Left renal cortex interstitium (tissue), 4 donors: ENCODE data around the gene MAGI3. TPM values are rescaled to one million over a fixed set of nuclear protein-coding genes. Genes with fewer than 3 reads are reported as not detected.
"Not testable (repeated sequence)": the region's sequence is repeated elsewhere in the genome, so short reads cannot be mapped to it uniquely, and the experiment has no call there.

Experiments used
- DNase-seq, 4 donors: peaks; one replicate each; pipeline ENCODE4 v3.0.0-alpha.2; 2013; ENCODE audit warnings: low read depth in 4 of 4, low spot score in 2 of 4, missing footprints in 1 of 4
- polyA plus RNA-seq, 4 donors: library from polyadenylated mRNA; unstranded; fragments of 120-200 nt; gene quantifications; one replicate each; pipeline ENCODE4 v1.2.1, GENCODE V29; 2013; ENCODE audit not compliant: insufficient read length in 4 of 4

MAGI3 gene
- polyA plus RNA-seq, 4 donors, result 22.9 to 27.0 (median 24.6) TPM

GRCh38 chr1:113508364-113509164, 118.2 kb downstream of the MAGI3 start:
- DNase-seq, result no peak

DNA sequence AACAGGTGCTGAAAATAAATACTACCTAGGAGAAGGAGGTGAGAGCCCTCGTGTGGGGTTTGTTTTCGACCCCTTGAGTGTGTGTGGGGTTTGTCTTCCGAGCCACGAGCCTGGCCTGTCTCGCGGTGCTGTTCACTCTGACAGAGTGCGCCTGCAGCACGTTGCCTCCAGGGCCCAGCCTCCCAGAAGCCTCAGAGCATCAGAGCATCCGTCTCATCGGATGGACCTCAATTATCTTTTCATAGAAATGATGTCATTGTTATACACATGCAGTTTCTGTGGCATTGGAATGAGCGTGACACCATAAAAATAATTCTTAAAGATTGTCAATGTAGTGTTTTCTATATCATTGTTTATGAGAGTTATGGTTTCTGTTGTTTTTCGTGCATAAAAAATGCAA, 119.5 kb downstream of the MAGI3 start:
- not testable (repeated sequence) for DNase-seq

DNA sequence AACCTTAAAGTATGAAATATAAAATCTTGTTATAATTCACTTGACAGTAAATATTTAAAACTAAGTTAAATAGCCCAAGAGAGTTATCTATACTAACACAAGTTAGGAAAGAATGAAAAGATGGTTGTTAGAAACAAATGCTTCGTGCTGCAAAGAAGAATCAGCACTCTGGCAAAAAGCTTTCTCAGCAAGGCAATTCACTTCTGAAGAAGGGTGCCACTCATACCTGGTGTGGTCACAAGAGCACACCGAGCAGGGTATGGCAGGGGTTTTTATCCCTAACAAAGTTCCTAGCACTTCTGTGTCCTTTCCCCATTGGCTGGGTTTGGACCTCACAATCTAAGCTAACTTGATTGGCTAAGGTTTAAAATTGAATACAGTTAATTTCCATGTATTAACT, 121.0 kb downstream of the MAGI3 start:
- DNase-seq, result no peak

DNA sequence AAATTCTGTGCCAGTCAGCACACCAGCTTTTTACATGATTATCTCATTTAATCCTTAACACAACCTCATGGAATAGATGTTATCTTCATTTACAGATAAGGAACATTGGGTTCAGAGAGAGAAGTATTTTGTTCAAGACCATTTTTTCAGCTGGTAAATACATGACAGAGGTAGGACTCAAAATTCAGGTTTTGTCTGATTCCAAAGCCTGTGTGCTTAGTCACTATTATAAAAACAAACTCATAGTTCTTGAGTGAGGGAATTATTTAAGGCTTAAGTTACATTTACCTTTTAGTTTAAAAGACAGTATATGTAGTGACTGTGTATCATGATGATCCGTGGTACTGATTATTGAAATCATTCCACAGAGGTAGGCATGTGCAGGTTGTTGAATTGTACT, 125.2 kb downstream of the MAGI3 start:
- no peak for DNase-seq

DNA sequence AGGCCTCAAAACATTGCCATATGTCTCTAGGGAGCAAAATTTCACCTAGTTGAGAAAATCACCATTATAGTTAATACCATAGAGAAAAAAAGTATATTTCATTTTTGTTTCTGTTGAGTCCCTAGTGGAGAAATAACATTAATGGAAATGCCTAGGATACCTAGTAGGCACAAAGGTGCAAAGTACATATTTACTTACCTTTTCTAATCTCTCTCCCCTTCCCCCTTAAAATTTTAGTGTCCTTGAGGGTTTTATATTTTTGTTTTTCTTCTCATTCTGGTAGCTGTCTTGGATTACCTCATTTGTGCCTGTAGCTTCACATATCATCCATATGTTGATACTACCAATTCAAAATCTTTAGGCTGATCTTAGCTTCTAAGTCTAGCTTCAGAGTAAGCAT, 127.0 kb downstream of the MAGI3 start:
- no peak for DNase-seq

GRCh38 chr1:113517983-113518382, 127.7 kb downstream of the MAGI3 start:
- DNase-seq, result no peak

DNA sequence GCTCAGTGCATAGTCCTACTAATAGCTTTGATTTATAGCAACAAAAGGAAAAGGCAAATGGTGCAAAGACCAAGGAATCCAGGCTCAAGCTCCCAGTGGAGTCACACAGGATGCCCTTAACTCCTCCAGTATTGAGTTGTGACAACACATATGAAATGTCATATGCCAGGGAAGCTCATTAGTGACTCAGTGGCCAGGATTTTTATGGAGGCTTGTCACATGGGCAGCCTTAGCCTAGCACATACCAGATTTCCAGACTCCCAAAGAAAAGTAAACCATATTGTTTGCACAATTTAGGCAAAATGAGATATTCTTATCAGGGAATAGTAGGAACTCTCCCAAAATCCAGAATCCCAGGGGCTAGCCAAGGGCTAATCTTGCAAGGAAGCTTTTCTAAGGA, 129.2 kb downstream of the MAGI3 start:
- DNase-seq, result no peak

GRCh38 chr1:113530021-113530420, 139.7 kb downstream of the MAGI3 start:
- DNase-seq, result no peak

DNA sequence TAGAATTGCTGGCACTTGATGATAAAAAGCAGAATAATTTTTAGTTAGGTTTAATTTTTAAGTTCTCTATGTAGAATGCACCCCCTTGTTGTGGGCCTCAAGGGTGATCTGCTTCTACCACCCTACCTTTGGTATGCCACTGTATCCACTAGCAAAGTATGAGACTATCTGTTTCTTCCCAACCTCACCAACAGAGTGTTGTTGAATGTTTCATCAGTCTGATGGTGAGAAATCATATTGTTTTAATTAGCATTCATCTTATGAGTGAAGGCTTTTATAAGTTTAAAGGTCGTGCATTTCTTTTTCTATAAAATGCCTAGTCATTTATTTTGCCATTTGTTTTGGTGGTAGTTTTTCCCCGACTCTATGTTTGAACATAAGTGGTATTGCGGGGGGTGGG, 141.0 kb downstream of the MAGI3 start:
- no peak for DNase-seq

DNA sequence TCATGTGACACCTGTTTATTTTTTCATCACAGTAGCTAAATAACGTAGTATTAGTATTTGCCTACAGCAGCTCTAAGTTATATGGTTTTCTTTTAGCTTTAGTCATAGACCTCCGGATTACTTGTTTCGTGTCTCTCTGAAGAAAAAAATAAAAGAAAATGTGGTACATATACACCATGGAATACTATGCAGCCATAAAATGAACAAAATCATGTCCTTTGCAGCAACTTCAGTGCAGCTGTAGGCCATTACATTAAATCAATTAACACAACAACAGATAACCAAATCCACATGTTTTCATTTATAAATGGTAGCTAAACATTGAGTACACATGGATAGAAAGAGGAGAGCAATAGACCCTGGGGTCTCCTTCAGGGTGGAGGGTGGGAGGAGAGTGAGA, 142.7 kb downstream of the MAGI3 start:
- DNase-seq, result no peak

- no peak for DNase-seq
Measured at GRCh38 chr1:113534130-113534817, 144.0 kb downstream of the MAGI3 start.

- DNase-seq, result no peak
Measured at GRCh38 chr1:113534875-113535274, 144.6 kb downstream of the MAGI3 start.

GRCh38 chr1:113536182-113536780, 146.0 kb downstream of the MAGI3 start:
- no peak for DNase-seq

GRCh38 chr1:113538225-113538624, 147.9 kb downstream of the MAGI3 start:
- no peak for DNase-seq

DNA sequence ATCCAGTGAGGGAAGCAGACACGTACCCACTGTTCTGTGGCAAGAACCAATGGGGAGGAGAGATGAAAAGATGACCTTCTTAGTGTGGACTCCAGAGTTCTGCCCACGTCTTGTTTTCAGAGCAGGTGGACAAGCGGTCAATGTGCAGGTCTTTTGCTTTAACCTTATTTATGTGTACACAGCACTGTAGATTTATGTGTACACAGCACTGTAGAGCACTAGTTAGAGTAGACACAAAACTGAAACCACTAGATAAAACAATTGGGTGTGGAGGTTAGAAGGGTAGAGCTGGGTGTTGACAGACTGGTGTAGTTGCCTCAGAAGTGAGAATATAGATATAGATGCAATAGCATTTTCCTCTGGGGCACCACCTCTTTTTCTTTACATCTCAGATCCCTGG, 150.0 kb downstream of the MAGI3 start:
- DNase-seq, result no peak

GRCh38 chr1:113541106-113541505, 150.8 kb downstream of the MAGI3 start:
- no peak for DNase-seq

GRCh38 chr1:113542221-113542701, 151.9 kb downstream of the MAGI3 start:
- DNase-seq, result no peak

- DNase-seq, result no peak
Measured at GRCh38 chr1:113543110-113543509, 152.8 kb downstream of the MAGI3 start.

- DNase-seq, result no peak
Measured at GRCh38 chr1:113545210-113545609, 154.9 kb downstream of the MAGI3 start.

DNA sequence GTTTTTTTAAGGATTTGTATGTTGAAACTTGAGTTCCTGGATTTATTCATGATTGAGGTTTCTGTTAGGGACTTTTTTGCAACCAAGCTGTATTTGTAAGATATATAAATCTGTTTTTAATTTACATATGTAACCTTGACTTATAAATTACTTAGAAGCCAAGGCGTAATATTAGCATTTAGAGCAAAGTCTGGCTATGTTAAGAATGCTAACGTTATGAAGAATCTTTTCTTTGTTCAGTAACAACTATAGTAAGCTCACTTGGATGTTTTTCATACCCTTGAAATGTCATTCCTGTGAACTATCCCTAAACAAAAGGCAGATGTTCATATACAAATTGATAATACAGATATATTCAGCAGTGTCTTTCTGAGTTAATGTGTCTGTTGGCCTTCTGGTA, 155.3 kb downstream of the MAGI3 start:
- no peak for DNase-seq

DNA sequence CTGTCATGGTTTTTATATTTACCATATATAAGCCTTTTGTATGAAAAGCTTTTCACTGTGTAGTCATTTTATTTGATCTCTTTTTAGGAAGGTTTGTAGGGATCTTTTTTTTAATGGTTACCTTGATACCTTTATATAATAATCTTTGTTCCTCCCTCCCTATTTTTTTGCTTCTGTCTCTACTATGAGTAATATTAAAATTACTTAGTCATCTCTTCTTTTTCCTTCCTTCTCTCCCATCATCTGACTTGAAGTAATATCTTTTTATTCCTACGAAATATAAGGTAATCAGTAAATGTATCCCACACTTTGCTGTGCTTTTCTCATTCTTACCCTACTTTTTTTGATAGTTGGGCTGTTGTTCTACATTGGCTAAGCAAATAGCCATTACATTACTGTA, 161.4 kb downstream of the MAGI3 start:
- no peak for DNase-seq

DNA sequence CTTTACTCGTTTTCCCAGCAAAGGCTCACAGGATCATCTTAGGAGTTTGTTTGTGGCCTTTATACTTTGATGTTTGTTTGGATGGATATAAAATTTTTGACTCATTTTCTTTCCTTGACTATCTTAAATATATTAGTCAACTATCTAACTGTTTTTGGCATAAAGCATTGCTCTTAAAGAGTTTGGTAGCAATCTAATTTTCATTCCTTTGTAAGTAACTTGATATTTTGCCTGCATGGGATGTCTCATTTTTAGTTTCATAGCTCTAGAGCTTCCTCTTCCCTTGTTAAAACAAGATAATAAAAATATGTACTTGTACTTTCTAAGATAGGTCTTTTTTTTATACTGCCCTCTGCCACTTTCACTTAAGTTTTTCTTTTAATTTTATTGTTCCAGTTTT, 161.9 kb downstream of the MAGI3 start:
- DNase-seq, result no peak
